Measurements from ENCODE around the gene CNGA3. TPM values are rescaled to one million over a fixed set of nuclear protein-coding genes. Genes with fewer than 3 reads are reported as not detected.
"Not testable (repeated sequence)": the region's sequence is repeated elsewhere in the genome, so short reads cannot be mapped to it uniquely, and the experiment has no call there.

The CNGA3 gene
- total RNA-seq, 4 donors from 2014 or later: not detected

DNA sequence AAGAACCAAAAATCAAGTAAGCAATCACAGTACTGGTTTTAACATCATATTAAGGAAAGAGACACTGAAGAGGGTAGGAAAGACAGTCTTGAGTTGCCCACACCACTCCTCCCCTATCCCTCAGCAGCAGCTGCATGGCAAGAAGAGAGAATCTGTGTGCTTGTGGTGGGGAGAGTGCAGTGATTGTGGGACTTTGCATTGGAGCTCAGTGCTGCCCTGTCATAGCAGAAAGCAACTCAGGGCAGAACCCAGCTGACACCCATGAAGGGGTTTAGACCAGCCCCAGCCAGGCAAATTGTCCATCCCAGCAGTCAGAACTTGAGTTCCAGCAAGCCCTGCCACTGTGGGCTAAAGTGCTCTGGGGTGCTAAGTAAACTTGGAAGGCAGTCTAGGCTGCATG is 57.6 kb downstream of the CNGA3 start:
- DNase-seq: no peak
- TF ChIP-seq, protein P1, sequence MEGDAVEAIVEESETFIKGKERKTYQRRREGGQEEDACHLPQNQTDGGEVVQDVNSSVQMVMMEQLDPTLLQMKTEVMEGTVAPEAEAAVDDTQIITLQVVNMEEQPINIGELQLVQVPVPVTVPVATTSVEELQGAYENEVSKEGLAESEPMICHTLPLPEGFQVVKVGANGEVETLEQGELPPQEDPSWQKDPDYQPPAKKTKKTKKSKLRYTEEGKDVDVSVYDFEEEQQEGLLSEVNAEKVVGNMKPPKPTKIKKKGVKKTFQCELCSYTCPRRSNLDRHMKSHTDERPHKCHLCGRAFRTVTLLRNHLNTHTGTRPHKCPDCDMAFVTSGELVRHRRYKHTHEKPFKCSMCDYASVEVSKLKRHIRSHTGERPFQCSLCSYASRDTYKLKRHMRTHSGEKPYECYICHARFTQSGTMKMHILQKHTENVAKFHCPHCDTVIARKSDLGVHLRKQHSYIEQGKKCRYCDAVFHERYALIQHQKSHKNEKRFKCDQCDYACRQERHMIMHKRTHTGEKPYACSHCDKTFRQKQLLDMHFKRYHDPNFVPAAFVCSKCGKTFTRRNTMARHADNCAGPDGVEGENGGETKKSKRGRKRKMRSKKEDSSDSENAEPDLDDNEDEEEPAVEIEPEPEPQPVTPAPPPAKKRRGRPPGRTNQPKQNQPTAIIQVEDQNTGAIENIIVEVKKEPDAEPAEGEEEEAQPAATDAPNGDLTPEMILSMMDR (IDR thresholded peaks at IDR 0.05): no peak
- no peak for TF ChIP-seq POLR2A (IDR thresholded peaks at IDR 0.05)
- intact Hi-C loops (cut with DNase I; ENCODE audit: low total_unique reads): no loop called here

DNA sequence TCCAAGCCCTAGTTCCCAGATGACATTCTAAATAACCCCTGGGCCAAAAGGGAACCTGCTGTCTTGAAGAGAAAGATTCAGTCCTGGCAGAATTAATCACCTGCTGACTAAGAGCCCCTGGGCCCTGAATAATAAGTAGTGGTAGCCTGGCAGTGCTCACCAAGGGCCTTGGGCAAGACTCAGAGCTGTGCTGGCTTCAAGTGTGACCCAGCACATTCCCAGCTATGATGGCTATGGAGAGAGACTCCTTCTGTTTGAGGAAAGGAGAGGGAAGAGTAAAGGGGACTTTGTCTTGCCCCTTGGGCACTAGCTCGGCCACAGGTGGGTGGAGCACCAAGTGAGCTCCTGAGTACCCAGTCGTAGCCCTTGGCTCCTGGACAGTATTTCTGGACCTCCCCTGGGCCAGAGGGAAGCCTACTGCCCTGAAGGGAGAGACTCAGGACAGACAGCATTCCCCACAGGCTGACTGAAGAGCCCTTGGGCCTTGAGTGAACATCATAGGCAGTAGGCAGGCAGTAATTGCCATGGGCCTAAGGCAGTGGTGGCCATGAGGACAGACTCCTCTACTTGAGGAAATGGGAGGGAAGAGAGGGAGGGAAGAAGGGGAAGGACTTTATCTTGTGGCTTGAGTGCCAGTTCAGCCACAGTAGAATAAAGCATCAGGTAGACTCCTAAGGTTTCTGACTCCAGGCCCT is 58.4 kb downstream of the CNGA3 start:
- intact Hi-C loops (cut with DNase I; ENCODE audit: low total_unique reads): no loop called here
- no peaks in the 10 kb centered on the region for H3K4me1 ChIP-seq
- DNase-seq: no peak
- TF ChIP-seq POLR2A (IDR thresholded peaks at IDR 0.05): no peak
- TF ChIP-seq, protein P1 (IDR thresholded peaks at IDR 0.05): no peak
- no peak overlapping the region for H3K27ac ChIP-seq
- no peak overlapping the region for H3K4me3 ChIP-seq
- no peaks in the 10 kb centered on the region for H3K9me3 ChIP-seq
- no peaks in the 10 kb centered on the region for H3K36me3 ChIP-seq
- no peaks in the 10 kb centered on the region for H3K27me3 ChIP-seq

More for the DNA sequence above, 57.6 kb downstream of the CNGA3 start:
- H3K27ac ChIP-seq: no peak overlapping the region
- no peaks in the 10 kb centered on the region for H3K9me3 ChIP-seq
- H3K27me3 ChIP-seq: no peaks in the 10 kb centered on the region
- no peaks in the 10 kb centered on the region for H3K4me1 ChIP-seq
- H3K4me3 ChIP-seq: no peak overlapping the region
- no peaks in the 10 kb centered on the region for H3K36me3 ChIP-seq

DNA sequence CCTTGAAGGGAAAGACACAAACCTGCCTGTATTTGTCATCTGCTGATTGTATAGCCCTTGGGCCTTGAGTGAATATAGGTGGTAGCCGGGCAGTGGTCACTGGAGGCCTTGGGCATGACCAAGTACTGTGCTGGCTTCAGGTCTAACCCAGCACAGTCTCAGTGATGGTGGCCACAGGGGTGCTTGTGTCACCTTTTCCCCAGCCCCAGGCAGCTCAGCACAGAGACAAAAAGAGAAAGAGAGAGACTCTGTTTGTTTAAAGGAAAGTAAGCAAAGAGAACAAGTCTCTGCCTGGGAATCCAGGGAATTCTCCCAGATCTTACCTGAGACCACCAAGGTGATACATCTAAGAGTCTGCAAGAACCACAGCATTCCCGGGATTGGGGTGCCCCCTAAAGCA is 59.0 kb downstream of the CNGA3 start:
- Histone ChIP-seq H3K9me3 (no peaks in the 10 kb centered on the region), H3K36me3 (no peaks in the 10 kb centered on the region), H3K4me1 (no peaks in the 10 kb centered on the region), H3K4me3 (no peak overlapping the region), H3K27me3 (no peaks in the 10 kb centered on the region), H3K27ac (no peak overlapping the region)
- intact Hi-C loops (cut with DNase I; ENCODE audit: low total_unique reads): no loop called here
- TF ChIP-seq, protein P1 (IDR thresholded peaks at IDR 0.05): no peak
- TF ChIP-seq POLR2A (IDR thresholded peaks at IDR 0.05): no peak
- no peak for DNase-seq

DNA sequence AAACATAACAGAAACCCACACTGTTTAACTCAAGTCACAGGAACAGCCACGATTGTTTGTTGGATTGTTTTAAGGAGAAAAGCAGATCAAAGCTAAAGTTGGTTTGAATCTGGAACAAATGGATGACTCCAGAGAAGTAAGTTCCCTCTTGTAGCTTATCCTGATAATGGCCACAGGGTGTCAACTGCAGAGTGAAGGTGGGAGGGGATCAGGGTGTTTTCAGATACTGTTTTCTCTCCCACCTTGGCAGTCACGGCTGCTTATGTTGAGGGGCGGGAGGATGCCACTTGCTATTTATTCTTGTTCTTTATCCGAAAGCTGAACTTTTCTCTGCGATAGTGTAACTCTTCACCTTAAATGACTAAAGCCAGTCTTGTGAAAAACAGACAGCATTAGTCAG is 61.9 kb downstream of the CNGA3 start:
- no peaks in the 10 kb centered on the region for H3K27me3 ChIP-seq
- DNase-seq: no peak
- H3K4me1 ChIP-seq: no peaks in the 10 kb centered on the region
- no peak overlapping the region for H3K4me3 ChIP-seq
- H3K9me3 ChIP-seq: no peaks in the 10 kb centered on the region
- intact Hi-C loops (cut with DNase I; ENCODE audit: low total_unique reads): no loop called here
- TF ChIP-seq POLR2A (IDR thresholded peaks at IDR 0.05): no peak
- TF ChIP-seq, protein P1 (IDR thresholded peaks at IDR 0.05): no peak
- no peak overlapping the region for H3K27ac ChIP-seq
- no peaks in the 10 kb centered on the region for H3K36me3 ChIP-seq

DNA sequence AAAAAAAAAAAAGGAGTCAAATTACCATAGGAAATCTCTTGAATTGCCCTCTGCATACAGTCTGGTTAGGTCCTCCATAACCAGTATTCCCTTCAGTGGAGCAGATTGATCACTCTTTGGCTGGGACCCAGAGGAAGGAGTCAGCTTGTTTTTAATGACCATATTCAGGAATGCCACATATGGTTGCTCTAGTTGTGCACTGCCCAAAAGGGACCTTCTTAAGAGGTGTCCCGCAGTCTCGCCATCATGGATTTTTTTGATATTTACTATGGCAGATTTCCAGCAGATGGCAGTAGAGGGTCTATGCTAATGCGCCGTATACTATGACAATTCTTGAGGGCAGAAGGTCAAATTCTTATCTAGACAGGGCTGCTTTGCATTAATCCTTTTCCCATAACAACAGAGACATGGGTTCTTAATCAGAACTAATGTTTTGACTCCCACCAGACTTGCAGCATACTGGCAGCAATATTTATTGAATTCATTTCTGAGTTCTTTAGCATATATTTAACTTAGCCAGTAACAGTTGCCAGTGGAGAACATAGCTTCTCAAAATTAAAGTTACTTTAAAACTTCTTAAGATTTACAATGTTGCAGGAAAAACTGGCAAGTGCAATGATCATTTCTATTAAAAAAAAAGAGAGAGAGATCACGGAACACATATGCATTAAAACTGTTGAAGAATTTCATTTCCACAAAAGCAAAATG is 66.6 kb downstream of the CNGA3 start:
- TF ChIP-seq POLR2A (IDR thresholded peaks at IDR 0.05): no peak
- TF ChIP-seq, protein P1 (IDR thresholded peaks at IDR 0.05): peak; percentile 33 to 64 (median 39)
- H3K36me3 ChIP-seq: no peaks in the 10 kb centered on the region
- H3K27ac ChIP-seq: no peak overlapping the region
- no peaks in the 10 kb centered on the region for H3K9me3 ChIP-seq
- no peaks in the 10 kb centered on the region for H3K27me3 ChIP-seq
- DNase-seq: no peak
- intact Hi-C loops (cut with DNase I; ENCODE audit: low total_unique reads): no loop called here
- no peak overlapping the region for H3K4me3 ChIP-seq
- H3K4me1 ChIP-seq: no peaks in the 10 kb centered on the region

DNA sequence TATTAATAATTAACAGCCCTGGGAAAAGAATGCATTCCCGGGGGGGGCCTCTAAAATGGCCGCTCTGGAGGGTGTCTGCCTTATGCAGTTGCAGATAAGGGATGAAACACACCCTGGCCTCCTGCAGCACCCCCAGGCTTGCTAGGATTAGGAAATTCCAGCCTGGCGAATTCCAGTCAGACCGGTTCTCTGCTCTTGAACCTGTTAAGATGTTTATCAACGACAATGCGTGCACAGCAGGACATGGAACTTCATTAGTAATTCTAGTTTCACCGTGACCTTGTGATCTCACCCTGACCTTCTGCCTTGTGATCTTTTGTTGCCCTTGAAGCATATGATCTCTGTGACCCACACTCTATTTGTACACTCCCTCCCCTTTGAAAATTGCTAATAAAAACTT is 68.0 kb downstream of the CNGA3 start:
- H3K9me3 ChIP-seq; H3K27me3 ChIP-seq; H3K27ac ChIP-seq; H3K4me1 ChIP-seq; DNase-seq; H3K4me3 ChIP-seq; H3K36me3 ChIP-seq; intact Hi-C loops (cut with DNase I; ENCODE audit: low total_unique reads): not testable (repeated sequence)

DNA sequence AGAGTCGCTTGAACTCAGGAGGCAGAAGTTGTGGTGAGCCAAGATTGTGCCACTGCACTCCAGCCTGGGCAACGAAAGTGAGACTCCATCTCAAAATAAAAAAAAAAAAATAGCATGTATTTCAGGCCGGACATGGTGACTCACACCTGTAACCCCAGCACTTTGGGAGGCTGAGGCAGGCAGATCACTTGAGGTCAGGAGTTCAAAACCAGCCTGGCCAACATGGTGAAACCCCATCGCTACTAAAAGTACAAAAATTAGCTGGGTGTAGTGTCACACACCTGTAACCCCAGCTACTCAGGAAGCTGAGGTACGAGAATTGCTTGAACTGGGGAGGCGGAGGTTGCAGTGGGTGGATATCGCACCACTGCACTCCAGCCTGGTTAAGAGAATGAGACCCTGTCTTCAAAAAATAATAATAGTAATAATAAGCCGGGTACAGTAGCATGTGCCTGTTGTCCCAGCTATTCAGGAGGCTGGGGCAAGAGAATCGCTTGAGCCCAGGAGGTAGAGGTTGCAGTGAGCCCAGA is 69.5 kb downstream of the CNGA3 start:
- DNase-seq; intact Hi-C loops (cut with DNase I; ENCODE audit: low total_unique reads); H3K36me3 ChIP-seq; H3K9me3 ChIP-seq; H3K4me3 ChIP-seq; H3K27ac ChIP-seq; H3K27me3 ChIP-seq; H3K4me1 ChIP-seq: not testable (repeated sequence)
